GM18870 (cell line): Measurements from ENCODE around the gene JAK3.
A peak's percentile ranks its signal among the peaks of the same experiment; 100 is the strongest.
"Not testable (repeated sequence)": the region's sequence is repeated elsewhere in the genome, so short reads cannot be mapped to it uniquely, and the experiment has no call there.

Experiments
- ATAC-seq: cut with Tn5 transposase; IDR thresholded peaks from one replicate; pipeline ENCODE4 v1.9.1; 2021; ENCODE audit warnings: moderate library complexity; ENCODE audit not compliant: unreplicated experiment

Gene JAK3

DNA sequence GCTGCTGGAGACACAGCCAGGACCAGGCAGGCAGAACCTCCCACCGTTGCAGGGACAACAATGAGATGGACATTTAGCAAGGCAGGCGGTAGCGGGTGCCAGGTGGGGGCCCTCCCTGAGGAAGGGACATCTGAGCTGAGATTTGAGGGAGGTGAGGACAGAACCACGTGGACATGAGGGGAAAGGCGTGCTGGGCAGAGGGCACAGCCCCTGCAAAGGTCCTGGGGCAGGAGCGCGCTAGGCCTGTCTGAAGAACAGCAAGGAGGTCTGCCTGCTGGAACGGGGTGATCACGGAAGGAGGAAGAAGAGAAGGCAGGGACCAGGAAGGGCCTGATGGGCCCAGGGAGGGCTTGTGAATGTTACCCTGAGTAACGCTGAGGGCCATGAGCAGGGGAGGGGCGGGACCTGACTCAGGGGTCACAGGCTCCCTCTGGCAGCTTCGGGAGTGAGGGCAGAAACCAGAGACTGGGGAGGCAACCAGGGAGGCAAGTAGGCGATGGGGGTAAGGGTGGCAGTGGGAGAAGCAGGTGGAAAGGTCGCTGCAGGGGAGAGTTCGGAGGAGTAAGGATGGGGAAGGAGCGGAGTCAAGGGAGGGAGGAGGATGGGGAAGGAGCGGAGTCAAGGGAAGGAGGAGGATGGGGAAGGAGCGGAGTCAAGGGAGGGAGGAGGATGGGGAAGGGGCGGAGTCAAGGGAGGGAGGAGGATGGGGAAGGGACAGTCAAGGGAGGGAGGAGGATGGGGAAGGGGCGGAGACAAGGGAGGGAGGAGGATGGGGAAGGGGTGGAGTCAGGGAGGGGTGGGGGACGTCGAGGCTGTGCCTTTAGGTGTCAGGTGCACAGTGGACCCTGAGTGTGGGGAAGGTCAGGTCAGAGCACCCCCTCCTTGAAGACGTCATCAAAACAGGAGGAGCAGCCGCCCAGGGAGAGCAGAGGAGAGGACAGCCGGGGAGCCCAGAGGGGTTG is 68.5 kb downstream of the JAK3 start:
- ATAC-seq: no peak

DNA sequence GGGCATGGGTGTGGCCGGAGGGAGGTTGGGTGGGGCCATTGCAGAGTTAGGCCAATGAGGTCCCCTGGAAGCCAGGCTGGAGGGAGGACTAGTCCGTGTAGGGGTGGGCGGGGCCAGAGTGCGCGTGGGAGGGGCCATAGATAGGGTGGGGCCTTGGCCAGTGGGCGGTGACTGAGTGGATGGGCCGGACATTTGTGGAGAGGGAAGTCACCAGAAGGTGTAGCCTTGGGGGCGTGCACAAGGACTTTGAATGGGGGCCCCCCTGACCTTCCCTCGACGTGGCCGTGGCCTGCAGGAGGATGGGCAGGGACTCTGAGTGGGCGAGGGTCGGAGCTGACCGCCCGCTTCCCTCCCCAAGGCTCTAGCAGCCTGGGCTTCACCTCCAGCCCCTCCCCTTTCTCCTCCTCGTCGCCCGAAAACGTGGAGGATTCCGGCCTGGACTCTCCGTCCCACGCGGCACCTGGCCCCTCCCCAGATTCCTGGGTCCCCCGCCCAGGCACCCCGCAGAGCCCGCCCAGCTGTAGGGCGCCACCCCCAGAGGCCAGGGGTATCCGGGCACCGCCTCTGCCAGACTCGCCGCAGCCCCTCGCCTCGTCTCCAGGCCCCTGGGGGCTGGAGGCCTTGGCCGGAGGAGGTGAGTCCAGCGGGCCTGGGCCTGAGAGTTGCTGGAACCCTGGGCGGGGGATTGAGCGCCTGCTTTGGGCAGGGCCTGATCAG is 69.4 kb downstream of the JAK3 start:
- ATAC-seq: no peak

DNA sequence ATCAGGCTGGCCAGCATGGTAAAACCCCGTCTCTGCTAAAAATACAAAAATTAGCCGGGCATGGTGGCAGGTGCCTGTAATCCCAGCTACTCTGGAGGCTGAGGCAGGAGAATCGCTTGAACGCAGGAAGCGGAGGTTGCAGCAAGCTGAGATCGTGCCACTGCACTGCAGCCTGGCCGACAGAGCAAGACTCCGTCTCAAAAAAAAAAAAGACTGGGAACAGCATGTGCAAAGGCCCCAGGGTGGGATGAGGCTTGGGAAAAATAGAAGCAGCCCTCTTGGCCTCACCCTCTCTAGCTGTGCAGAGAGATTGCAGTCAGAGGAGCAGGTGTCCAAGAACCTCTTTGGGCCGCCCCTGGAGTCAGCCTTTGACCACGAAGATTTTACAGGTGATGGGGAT is 69.9 kb downstream of the JAK3 start:
- not testable (repeated sequence) for ATAC-seq

DNA sequence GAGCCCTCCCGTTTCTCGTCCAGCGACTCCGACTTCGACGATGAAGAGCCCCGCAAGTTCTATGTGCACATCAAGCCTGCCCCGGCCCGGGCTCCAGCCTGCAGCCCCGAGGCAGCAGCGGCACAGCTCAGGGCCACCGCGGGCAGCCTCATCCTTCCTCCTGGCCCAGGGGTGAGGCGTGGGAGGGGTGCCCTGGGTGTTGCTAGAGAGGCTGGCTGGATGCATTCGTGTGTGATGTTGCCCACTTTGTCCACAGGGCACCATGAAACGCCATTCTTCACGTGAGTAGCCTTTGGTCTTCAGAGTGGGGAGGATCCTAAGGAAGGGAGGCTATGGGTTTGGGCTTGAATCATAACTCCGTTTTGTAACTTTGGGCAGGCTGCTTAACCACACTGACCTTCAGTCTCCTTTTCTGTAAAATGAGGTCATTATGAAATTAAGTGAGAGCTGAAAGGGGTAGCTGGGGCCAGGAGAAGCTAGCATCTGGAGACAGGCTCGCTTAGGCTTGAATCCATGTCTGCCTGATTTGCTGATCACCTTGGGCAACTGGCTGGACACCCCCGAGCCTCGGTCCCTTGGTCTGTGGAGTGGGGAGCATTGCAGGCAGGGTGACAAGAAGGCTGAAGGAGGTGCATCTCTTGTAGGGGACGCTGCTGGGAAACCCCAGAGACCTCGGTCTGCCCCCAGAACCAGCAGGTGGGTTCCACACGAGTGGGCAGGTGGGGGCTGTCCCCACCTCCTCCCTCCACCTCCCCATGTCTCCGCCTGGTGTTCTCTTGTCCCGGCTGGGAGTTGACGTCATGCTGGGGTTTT is 71.6 kb downstream of the JAK3 start:
- ATAC-seq: peak; percentile 66

DNA sequence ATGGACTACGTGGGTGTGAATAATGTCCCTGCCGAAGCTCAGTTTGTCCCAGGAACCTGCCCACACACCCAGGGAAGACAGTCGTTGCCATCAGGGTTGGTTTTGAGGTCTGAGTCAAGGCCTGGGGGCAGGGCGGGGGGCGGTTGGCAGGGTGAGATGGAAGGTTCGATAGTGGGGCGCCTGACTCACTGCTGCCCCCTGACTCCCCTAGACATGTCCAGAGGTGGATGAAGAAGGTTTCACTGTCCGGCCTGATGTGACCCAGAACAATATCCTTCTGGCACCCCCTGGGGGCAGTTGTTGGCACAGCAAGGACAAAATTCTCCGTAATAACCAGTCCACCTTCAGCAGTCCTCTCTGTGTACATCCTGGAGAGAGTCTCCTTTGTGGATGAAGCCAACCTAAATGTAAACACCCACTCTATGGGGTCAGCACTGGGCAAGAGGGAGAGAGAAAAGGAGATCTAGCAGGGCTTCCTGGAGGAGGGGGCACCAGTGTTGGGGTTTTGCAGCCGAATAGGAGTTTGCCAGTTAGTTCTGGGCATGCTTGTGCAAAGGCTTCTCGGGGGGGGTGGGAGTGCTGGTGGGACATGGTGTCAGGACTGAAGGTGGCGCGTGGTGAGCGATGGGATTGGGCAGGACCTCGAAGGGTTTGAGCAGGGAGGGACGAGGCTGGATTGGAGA is 72.4 kb downstream of the JAK3 start:
- no peak for ATAC-seq
